T-helper 1 cell treated with Interleukin-12 subunit alpha and Interleukin-12 subunit beta and Interleukin-4 antibody, amounts not matched to agents 30 ng/mL and 1 ng/mL, for 36 hours (primary cell): ENCODE results near the gene NPIPA2. TPM values are rescaled to one million over a fixed set of nuclear protein-coding genes. Genes with fewer than 3 reads are reported as not detected.
"Not testable (repeated sequence)": the region's sequence is repeated elsewhere in the genome, so short reads cannot be mapped to it uniquely, and the experiment has no call there.

Experiments used
- intact Hi-C: fragments of 100-400 bp; cut with micrococcal nuclease; formaldehyde crosslinking; loops from one replicate; pipeline ENCODE4 v1.15.1; 2024
- total RNA-seq: library from RNA; stranded (reverse); gene quantifications from 2 replicates; pipeline ENCODE4 v1.2.3, GENCODE V29; 2022

NPIPA2 gene
- 2.1 and 5.7 TPM in 2 replicates for total RNA-seq

- intact Hi-C loops = not testable (repeated sequence)
Observed at GRCh38 chr16:14742273-14743128, at the start of gene NPIPA2. Gene NPIPA2 (plus strand): TSS chr16:14742533. CDS start chr16:14748066, 5,533 bp downstream.

- intact Hi-C loops = not testable (repeated sequence)
Observed at GRCh38 chr16:14694129-14694528, 48.2 kb upstream of the NPIPA2 start, which contains the start of gene PLA2G10. Gene PLA2G10 (minus strand): TSS chr16:14694308. CDS start chr16:14694229, 79 bp downstream.

GRCh38 chr16:14701859-14702258 is 40.5 kb upstream of the NPIPA2 start:
- intact Hi-C loops = not testable (repeated sequence)

GRCh38 chr16:14702672-14703071 is 39.7 kb upstream of the NPIPA2 start:
- intact Hi-C loops = not testable (repeated sequence)

- intact Hi-C loops = not testable (repeated sequence)
Observed at GRCh38 chr16:14703156-14704011, 38.9 kb upstream of the NPIPA2 start, which contains the start of gene NPIPA3. Gene NPIPA3 (plus strand): TSS chr16:14703411. CDS start chr16:14708944, 5,533 bp downstream.

- intact Hi-C loops = not testable (repeated sequence)
Observed at GRCh38 chr16:14733233-14733632, 9.1 kb upstream of the NPIPA2 start.

- intact Hi-C loops = not testable (repeated sequence)
Observed at GRCh38 chr16:14740832-14741385, 1.4 kb upstream of the NPIPA2 start.

GRCh38 chr16:14741794-14742193 is 539 bp upstream of the NPIPA2 start:
- intact Hi-C loops = not testable (repeated sequence)

GRCh38 chr16:14773654-14774053 is 31.3 kb downstream of the NPIPA2 start:
- intact Hi-C loops = not testable (repeated sequence)

- intact Hi-C loops = not testable (repeated sequence)
Observed at GRCh38 chr16:14775624-14776023, 33.3 kb downstream of the NPIPA2 start.

GRCh38 chr16:14776763-14777162 is 34.4 kb downstream of the NPIPA2 start:
- intact Hi-C loops = not testable (repeated sequence)

GRCh38 chr16:14779368-14779877 is 37.1 kb downstream of the NPIPA2 start:
- intact Hi-C loops = not testable (repeated sequence)

- intact Hi-C loops = not testable (repeated sequence)
Observed at GRCh38 chr16:14786180-14786579, 43.8 kb downstream of the NPIPA2 start.

GRCh38 chr16:14789577-14789976 is 47.2 kb downstream of the NPIPA2 start:
- intact Hi-C loops = not testable (repeated sequence)

GRCh38 chr16:14790320-14790956 is 48.1 kb downstream of the NPIPA2 start:
- intact Hi-C loops = not testable (repeated sequence)

GRCh38 chr16:14792914-14793313 is 50.6 kb downstream of the NPIPA2 start:
- intact Hi-C loops = not testable (repeated sequence)

GRCh38 chr16:14797558-14797957 is 55.2 kb downstream of the NPIPA2 start:
- intact Hi-C loops = not testable (repeated sequence)

- intact Hi-C loops = not testable (repeated sequence)
Observed at GRCh38 chr16:14803577-14803976, 61.2 kb downstream of the NPIPA2 start.

GRCh38 chr16:14807184-14807678 is 64.9 kb downstream of the NPIPA2 start:
- intact Hi-C loops = not testable (repeated sequence)

GRCh38 chr16:14813890-14814289 is 71.6 kb downstream of the NPIPA2 start:
- intact Hi-C loops = not testable (repeated sequence)
